Activated CD4-positive, alpha-beta T cell treated with anti-CD3 and anti-CD28 coated beads for 48 hours (primary cell): ENCODE data around the gene MAP7D2.

Experiments used
- DNase-seq: peaks from one replicate; pipeline ENCODE4 v3.0.0-alpha.2; 2020

Gene MAP7D2

GRCh38 chrX:20037186-20037585 lies 79.5 kb downstream of the MAP7D2 start:
- no peak for DNase-seq

GRCh38 chrX:20032201-20032600 lies 84.5 kb downstream of the MAP7D2 start:
- DNase-seq = no peak

- DNase-seq = no peak
Observed at GRCh38 chrX:20029728-20030127, 87.0 kb downstream of the MAP7D2 start.

- no peak for DNase-seq
Observed at GRCh38 chrX:20028588-20028987, 88.1 kb downstream of the MAP7D2 start.

- DNase-seq = no peak
Observed at GRCh38 chrX:20026278-20026677, 90.4 kb downstream of the MAP7D2 start.

GRCh38 chrX:20019672-20020365 lies 96.9 kb downstream of the MAP7D2 start:
- DNase-seq = no peak

GRCh38 chrX:20016616-20016945 lies 100.1 kb downstream of the MAP7D2 start:
- no peak for DNase-seq

- DNase-seq = no peak
Observed at GRCh38 chrX:20015945-20016615, 100.6 kb downstream of the MAP7D2 start.

GRCh38 chrX:20015422-20015821 lies 101.3 kb downstream of the MAP7D2 start:
- DNase-seq = no peak

GRCh38 chrX:20011608-20012007 lies 105.1 kb downstream of the MAP7D2 start:
- no peak for DNase-seq

GRCh38 chrX:20007962-20008622 lies 108.6 kb downstream of the MAP7D2 start:
- DNase-seq = no peak

GRCh38 chrX:20005883-20006282 lies 110.8 kb downstream of the MAP7D2 start:
- DNase-seq = no peak

- DNase-seq = no peak
Observed at GRCh38 chrX:20001588-20001987, 115.1 kb downstream of the MAP7D2 start.

GRCh38 chrX:19991350-19991718 lies 125.4 kb downstream of the MAP7D2 start:
- DNase-seq = peak; percentile 3

GRCh38 chrX:19990556-19991349 lies 126.0 kb downstream of the MAP7D2 start, which contains the start of gene BCLAF3:
BCLAF3 (minus strand) TSS chrX:19991061; CDS start chrX:19970264, 20,797 bp downstream.
- peak; percentile 89 for DNase-seq

- no peak for DNase-seq
Observed at GRCh38 chrX:19990151-19990555, 126.6 kb downstream of the MAP7D2 start.

GRCh38 chrX:19987856-19988255 lies 128.9 kb downstream of the MAP7D2 start:
- DNase-seq = no peak

- no peak for DNase-seq
Observed at GRCh38 chrX:19986531-19986930, 130.2 kb downstream of the MAP7D2 start.

- DNase-seq = no peak
Observed at GRCh38 chrX:19981947-19982346, 134.8 kb downstream of the MAP7D2 start.

GRCh38 chrX:19975845-19976244 lies 140.9 kb downstream of the MAP7D2 start:
- no peak for DNase-seq

- no peak for DNase-seq
Observed at GRCh38 chrX:19972984-19973383, 143.7 kb downstream of the MAP7D2 start.

GRCh38 chrX:19968276-19968675 lies 148.4 kb downstream of the MAP7D2 start:
- DNase-seq = no peak

- no peak for DNase-seq
Observed at GRCh38 chrX:19966056-19966455, 150.7 kb downstream of the MAP7D2 start.
